Hematopoietic multipotent progenitor cell (in vitro differentiated cells): ENCODE data around the gene OGDH. TPM values are rescaled to one million over a fixed set of nuclear protein-coding genes. Genes with fewer than 3 reads are reported as not detected.
"Not testable (repeated sequence)": the region's sequence is repeated elsewhere in the genome, so short reads cannot be mapped to it uniquely, and the experiment has no call there.

ENCODE experiments used
- DNase-seq, 3 donors: peaks; one replicate each; pipeline ENCODE4 v3.0.0-alpha.2; 2011 to 2015; ENCODE audit warnings: low read depth in 2 of 3, low spot score in 2 of 3
- total RNA-seq: library from RNA; depleted of rRNA; stranded (reverse); fragments of >200 nt; gene quantifications from one replicate; pipeline ENCODE4 v1.2.3, GENCODE V29; 2012

OGDH gene
- total RNA-seq, 1 donor = 97.8 TPM

- no peak for DNase-seq
These were observed 91.7 kb downstream of the OGDH start for GRCh38 chr7:44698046-44698580.

DNA sequence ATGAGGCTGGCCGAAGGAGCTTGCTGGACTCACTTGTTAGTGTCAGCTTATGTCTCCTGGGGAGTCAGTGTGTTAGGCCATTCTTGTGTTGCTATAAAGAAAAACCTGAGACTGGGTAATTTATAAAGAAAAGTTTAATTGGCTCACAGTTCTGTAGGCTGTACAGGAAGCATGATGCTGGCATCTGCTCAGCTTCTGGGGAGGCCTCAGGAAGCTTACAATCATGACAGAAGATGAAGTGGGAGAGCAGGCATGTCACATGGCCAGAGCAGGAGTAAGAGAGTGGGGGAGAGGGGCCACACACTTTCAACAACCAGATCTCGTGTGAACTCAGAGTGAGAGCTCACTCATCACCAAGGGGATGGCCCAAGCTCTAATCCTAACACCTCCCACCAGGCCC, 93.2 kb downstream of the OGDH start:
- not testable (repeated sequence) for DNase-seq

- no peak for DNase-seq
These were observed 93.9 kb downstream of the OGDH start for GRCh38 chr7:44700322-44700721.

DNA sequence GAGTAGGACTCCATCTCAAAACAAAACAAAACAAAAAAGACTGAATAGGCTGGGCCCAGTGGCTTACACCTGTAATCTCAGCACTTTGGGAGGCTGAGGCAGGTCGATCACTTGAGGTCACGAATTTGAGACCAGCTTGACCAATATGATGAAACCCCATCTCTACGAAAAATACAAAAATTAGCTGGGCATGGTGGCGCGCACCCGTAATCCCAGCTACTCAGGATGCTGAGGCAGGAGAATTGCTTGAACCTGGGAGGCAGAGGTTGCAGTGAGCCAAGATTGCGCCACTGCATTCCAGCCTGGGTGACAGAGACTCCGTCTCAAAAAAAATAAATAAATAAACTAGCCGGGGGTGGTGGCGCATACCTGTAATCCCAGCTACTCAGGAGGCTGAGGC, 97.0 kb downstream of the OGDH start:
- not testable (repeated sequence) for DNase-seq

DNA sequence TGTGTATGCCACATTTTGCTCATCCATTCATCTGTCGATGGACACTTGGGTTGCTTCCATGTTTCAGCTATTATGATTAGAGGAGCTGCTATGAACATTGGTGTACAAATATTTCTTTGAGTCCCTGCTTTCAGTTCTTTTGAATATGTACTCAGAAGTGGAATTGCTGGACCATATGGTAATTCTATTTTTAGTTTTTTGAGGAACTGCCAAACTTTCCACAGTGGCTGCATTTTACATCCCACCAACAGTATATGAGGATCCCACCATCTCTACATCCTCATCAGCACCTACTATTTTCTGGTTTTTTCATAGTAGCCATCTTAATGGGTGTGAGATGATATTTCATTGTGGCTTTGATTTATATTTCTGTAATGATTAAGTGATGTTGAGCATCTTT, 97.5 kb downstream of the OGDH start:
- DNase-seq = no peak

DNA sequence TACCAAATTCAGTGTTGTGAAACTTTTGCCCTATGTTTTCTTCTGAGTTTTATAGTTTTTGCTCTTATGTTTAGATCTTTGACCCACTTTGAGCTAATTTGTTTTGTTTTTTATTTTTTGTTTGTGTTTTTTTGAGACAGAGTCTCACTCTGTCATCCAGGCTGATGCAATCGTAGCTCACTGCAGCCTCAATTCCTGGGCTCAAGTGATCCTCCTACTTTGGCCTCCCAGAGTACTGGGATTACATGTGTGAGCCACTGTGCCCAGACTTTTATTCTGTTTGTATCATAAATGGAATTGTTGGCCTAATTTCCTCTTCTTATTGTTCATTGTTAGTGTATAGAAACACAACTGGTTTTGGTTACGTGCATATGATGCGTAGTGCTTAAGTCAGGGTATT, 99.0 kb downstream of the OGDH start:
- no peak for DNase-seq

- DNase-seq = no peak
These were observed 100.5 kb downstream of the OGDH start for GRCh38 chr7:44706788-44707557.

GRCh38 chr7:44707558-44708230, 101.3 kb downstream of the OGDH start:
- DNase-seq = no peak

GRCh38 chr7:44709011-44709915, 102.8 kb downstream of the OGDH start:
- DNase-seq = no peak

GRCh38 chr7:44709945-44710596, 103.6 kb downstream of the OGDH start:
- DNase-seq = no peak

GRCh38 chr7:44711528-44711927, 105.1 kb downstream of the OGDH start:
- no peak for DNase-seq

- DNase-seq = no peak
These were observed 105.6 kb downstream of the OGDH start for GRCh38 chr7:44712012-44712411.

GRCh38 chr7:44713141-44713540, 106.7 kb downstream of the OGDH start:
- no peak for DNase-seq

DNA sequence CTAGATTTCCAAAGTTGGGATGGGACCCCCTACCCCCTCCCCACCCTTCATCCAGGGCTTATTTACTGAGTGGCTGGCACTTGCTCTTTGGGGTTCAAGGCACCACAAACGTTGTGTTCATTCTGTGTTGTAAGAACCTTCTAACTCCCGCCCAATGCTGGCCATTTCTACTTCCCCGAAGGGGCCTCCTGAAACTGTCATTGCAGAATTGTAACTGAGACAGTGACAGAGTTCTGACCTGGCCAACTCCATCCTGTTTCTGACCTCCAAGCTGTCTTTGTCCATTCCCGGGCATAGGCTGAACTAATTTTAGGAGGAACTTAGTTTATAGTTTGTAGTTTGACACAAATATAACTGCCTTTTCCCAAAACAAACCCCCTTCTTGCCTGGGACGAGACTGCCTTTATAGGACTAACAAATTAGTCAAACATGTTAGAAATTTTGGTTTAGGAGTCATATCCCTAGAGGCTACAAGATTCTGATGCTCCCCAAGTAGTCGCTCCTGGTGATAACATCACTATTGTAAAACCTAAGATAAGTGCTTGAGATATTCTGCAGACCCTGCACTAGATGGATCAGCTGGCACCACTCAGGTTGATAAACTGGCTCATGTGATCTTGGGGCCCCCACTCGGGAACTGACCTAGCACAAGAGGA, 107.4 kb downstream of the OGDH start:
- DNase-seq = no peak

- no peak for DNase-seq
These were observed 109.8 kb downstream of the OGDH start for GRCh38 chr7:44716205-44716604.

DNA sequence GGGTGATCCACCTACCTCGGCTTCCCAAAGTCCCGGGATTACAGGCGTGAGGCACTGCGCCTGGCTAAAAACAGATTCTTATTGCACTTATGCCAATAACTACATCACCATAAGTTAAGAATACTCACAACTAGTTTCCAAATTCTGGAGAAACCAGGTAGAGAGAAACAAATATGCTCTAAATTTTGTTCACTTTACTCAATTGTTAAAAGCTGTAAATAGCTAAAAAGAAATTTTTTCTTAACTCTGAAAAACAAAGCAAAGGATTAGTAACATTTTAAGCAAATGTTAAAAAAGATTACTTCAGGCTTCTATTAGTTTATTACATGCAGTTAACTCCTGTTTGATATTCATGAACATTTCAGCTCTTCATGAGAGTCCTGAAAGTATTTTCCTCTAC, 113.9 kb downstream of the OGDH start:
- no peak for DNase-seq

GRCh38 chr7:44724276-44724675, 117.8 kb downstream of the OGDH start:
- no peak for DNase-seq

- not testable (repeated sequence) for DNase-seq
These were observed 119.8 kb downstream of the OGDH start for GRCh38 chr7:44726250-44726649.

DNA sequence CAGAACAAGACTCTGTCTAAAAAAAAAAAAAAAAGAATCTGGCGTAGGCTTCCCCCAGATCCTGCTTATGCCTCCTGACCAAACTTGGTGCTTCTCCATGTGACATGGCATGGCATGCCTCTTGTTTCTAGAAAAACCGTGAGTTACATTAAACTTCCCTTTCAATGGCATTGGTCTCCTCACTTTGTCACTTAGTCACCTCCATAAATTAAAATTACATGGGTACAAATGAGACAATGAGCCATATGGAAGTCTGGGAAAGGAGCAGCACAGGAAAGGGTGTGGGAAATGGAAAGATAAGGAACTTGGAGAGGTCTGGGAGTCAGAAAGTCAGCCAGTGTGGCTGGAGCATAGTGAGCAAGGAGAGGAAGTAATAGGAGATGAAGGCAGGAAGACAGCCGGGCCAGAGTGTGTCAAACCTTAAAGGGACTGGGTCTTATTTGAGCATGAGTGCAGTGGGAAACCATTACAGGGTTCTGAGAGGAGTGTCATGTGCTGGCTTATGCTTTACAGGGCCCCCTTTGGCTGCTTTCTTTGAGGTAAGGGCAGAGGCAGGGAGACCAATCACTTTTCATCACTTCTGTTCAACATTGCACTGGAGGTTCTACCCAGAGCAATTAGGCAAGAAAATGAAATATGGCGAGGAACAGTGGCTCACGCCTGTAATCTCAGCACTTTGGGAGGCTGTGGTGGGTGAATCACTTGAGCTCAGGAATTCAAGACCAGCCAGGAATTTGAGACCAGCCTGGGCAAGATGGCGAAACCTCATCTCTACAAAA, 120.9 kb downstream of the OGDH start:
- DNase-seq = no peak
